Subcutaneous adipose tissue (tissue), 4 donors: ENCODE results near the gene CNTNAP2. TPM values are rescaled to one million over a fixed set of nuclear protein-coding genes. Genes with fewer than 3 reads are reported as not detected.

Experiments used
- total RNA-seq, 4 donors: library from RNA; depleted of rRNA; stranded (reverse); fragments of >200 nt; gene quantifications; one replicate each; pipeline ENCODE4 v1.1.0, GENCODE V29; 2016
- TF ChIP-seq, protein P1 (sequence below): fragments of 450-650 bp; IDR thresholded peaks from one replicate; pipeline ENCODE4 v1.5.1; 2016; ENCODE audit warnings: low read depth, mild to moderate bottlenecking, control low read depth, antibody characterized with exemption, moderate library complexity

CNTNAP2 gene
- total RNA-seq, 4 donors from 2014 or later: not detected

DNA sequence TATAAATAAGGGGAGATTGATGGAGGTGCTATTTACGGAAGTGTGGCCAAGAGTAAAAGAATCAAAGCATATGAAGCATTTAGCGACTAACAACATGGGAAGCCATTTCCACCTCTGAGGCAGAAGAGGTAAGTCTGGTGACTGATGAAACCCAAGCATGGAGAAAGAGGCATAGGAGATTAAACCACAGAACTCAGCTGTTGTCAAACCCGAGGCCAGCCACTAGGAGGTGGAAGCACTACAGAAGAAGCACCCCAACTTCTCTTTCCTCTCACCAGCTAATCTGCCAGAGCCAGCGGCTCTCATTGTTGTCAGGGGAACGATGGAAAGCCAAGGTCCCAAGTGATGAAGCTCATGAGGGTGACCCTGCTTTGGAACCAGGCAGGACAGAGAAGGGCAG, 19.6 kb upstream of the CNTNAP2 start:
- TF ChIP-seq, protein P1, sequence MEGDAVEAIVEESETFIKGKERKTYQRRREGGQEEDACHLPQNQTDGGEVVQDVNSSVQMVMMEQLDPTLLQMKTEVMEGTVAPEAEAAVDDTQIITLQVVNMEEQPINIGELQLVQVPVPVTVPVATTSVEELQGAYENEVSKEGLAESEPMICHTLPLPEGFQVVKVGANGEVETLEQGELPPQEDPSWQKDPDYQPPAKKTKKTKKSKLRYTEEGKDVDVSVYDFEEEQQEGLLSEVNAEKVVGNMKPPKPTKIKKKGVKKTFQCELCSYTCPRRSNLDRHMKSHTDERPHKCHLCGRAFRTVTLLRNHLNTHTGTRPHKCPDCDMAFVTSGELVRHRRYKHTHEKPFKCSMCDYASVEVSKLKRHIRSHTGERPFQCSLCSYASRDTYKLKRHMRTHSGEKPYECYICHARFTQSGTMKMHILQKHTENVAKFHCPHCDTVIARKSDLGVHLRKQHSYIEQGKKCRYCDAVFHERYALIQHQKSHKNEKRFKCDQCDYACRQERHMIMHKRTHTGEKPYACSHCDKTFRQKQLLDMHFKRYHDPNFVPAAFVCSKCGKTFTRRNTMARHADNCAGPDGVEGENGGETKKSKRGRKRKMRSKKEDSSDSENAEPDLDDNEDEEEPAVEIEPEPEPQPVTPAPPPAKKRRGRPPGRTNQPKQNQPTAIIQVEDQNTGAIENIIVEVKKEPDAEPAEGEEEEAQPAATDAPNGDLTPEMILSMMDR: no peak

DNA sequence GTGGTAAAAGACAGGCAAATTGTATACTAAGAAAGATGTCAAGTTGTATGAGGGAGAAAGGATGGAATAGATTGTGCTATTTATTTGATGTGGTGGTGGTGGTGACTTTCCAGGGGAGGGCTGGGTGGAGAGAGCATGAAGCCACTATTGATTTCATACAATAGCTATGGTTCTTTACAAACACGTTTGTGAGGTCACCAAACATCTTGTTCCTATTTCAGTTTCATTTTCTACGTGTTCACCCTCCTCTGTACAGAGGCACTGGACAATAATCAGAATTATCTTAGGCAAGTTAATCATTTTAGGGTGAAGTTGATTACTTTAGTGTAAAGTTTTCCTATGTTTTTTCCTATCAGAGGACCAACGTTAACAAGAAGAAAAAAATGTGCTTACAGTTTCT, 10.3 kb upstream of the CNTNAP2 start:
- TF ChIP-seq, protein P1: no peak

DNA sequence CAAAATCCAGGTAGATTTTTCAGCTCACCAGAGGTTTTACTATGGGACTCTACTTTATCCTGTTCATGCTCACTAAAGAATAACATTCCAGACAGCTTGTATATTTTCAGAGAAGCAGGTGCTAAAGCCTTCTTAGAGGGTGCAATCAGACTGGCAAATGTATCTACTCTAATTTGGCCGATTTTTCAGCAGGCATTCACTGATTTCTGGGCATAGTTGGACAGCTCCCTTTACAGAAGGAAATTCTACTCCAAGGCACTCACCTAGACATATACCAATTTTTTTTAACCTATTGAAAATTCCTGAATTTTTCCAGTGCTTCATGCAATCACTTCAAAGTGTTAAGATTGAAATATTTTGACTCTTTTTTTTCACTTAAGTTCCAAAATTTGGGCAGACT, 3.8 kb upstream of the CNTNAP2 start:
- TF ChIP-seq, protein P1: no peak

DNA sequence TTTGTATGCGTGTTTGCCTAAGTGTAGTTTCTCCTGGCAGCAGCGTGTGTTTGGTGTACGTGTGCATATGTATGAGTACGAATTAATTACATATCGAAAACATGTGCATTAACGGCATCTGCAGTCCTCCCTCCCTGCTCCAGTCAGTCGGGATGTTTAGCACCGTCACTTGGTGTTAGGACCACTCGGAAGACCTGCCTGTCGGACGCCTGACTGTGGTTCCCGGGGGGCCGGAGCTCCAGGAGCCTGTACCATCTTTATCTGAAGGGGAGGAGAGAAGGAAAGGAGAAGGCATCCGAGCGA, 1.1 kb upstream of the CNTNAP2 start:
- TF ChIP-seq, protein P1: no peak

DNA sequence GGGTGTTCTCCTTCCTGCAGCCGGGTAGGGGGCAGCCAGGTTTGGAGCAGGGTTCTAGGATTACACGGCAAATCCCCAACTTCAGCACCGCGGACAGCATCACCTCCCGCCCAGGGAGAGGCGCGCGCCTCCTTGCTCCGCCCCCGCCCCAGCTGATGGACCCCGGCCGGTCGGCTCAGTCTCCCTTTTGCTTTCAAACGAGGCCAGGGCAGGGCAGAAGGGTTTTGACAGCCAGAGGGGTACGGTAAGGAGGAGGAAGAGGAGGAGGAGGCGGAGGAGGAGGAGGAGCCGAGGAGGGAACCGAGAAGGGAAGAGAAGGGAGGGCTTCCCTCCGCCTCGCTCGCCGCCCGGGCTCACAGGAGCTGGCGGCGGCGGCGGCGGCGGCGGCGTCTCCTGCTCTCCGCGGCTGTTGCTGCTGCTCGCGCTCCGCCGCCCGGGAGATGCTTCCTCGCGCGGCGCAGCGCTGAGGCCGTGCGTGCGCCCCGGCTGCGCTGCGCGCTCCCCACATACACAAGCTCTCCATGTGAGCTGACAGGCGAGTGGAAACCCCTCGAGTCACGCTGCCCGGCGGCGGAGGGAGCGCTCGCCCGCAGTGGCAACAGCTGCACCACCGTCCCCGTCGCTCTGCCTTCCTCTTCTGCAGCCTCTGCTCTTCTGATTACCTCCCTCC, 615 bp upstream of the CNTNAP2 start:
- TF ChIP-seq, protein P1: no peak

DNA sequence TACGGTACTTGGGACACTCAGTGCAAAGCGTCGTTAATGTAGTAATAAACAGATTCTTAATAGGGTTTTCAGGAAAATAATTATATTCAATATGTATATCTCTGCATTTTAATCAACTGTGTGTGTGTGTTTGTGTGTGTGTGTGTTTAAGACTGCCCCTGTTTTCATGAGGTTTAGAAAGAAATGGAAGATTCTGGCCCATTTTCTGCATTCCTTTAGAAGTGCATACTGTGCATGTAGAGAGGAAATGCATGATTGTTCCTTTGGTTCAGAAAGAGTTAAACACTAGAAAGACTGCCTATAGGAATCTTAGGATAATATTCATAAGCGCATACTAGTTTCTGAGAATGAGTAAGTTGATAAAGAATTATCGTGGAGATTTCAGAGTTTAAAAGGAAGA, 975 bp downstream of the CNTNAP2 start:
- TF ChIP-seq, protein P1: no peak

DNA sequence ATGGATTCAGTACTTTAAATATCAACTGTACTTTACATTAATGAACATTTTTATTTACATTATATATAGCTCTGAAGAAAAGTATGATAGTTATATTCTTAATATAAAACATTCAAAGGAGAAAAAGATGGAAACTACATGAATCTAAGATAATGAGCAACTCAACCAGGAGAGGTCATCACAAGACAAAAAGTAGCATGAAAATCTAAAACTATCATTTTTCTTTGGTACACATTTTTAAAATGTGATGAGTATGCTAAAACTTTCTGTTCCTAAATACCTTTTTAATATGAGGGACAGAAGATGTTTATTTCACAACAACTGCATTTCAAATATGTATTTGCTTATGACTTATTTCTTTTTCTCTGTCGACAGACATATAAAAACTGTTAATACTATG, 2.4 kb downstream of the CNTNAP2 start:
- TF ChIP-seq, protein P1: no peak
